ENCODE results near the gene PREB. TPM values are rescaled to one million over a fixed set of nuclear protein-coding genes. Genes with fewer than 3 reads are reported as not detected.

Gene PREB
- total and polyA plus RNA-seq, 2 of the 13 experiments (the other 11 are each of a cell fraction or from before 2014, with no cell fraction given) = 112 to 192 TPM

DNA sequence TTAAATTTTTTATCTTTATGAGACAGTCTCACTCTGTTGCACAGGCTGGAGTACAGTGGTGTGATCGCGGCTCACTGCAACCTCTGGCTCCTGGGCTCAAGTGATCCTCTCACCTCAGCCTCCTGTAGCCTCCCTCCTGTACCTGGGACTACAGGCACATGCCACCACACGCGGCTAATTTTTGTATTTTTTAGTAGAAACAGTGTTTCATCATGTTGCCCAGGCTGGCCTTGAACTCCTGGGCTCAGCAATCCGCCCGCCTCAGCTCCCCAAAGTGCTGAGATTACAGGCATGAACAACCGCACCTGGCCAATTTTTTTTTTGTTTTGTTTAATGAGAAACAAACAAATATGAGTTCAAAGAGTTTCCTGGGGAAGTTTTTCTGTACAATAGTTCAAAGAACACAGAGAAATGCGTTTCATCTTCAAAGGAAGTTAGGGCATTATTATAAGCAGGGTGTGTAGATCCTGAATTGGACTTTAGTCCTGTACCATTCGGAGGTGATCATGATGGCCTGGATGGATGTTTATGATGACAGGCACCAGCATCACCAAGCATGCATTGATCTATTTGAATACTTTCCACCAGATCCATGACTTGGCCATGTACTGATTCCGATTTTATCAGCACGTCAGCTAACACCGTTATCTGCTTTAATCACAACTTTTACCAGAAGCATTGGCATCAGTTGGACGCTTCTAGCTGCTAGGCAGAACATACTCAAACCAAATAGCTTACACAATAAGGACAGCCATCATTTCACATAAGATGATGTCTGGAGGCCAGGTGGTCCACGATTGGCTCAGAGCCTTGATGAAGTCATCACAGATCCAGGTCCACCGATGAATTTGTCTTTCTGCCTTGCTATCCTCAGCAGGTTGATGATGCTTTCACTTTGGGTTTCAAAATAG lies 43.3 kb upstream of the PREB start (continued):
- TF ChIP-seq, protein P1, sequence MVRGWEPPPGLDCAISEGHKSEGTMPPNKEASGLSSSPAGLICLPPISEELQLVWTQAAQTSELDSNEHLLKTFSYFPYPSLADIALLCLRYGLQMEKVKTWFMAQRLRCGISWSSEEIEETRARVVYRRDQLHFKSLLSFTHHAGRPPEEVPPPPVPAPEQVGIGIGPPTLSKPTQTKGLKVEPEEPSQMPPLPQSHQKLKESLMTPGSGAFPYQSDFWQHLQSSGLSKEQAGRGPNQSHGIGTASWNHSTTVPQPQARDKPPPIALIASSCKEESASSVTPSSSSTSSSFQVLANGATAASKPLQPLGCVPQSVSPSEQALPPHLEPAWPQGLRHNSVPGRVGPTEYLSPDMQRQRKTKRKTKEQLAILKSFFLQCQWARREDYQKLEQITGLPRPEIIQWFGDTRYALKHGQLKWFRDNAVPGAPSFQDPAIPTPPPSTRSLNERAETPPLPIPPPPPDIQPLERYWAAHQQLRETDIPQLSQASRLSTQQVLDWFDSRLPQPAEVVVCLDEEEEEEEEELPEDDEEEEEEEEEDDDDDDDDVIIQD (CRISPR knock-in tag; IDR thresholded peaks at IDR 0.05; ENCODE audit: low read depth) = peak; percentile 73
- TF ChIP-seq TBX3 (IDR thresholded peaks at IDR 0.05; ENCODE audit: borderline replicate concordance) = peak; percentile 98
- peak; percentile 59 for TF ChIP-seq SALL2 (CRISPR knock-in tag; IDR thresholded peaks at IDR 0.05)
- peak; percentile 81 for TF ChIP-seq KDM3A (CRISPR knock-in tag; IDR thresholded peaks at IDR 0.05; ENCODE audit: low read depth)
- peak; percentile 88 for TF ChIP-seq HOXA3 (CRISPR knock-in tag; IDR thresholded peaks at IDR 0.05)
- no peak for TF ChIP-seq ZNF660 (CRISPR knock-in tag; IDR thresholded peaks at IDR 0.05; ENCODE audit: borderline replicate concordance, low read depth)
- TF ChIP-seq NONO (IDR thresholded peaks at IDR 0.05) = no peak
- peak; percentile 93 for TF ChIP-seq NONO (CRISPR knock-in tag; conservative IDR thresholded peaks at IDR 0.05)
- peak; percentile 86 for TF ChIP-seq CEBPB (IDR thresholded peaks at IDR 0.05; ENCODE audit: borderline replicate concordance, low read depth, low read length)
- TF ChIP-seq ZNF446 (CRISPR knock-in tag; IDR thresholded peaks at IDR 0.05) = no peak
- TF ChIP-seq, protein P2, sequence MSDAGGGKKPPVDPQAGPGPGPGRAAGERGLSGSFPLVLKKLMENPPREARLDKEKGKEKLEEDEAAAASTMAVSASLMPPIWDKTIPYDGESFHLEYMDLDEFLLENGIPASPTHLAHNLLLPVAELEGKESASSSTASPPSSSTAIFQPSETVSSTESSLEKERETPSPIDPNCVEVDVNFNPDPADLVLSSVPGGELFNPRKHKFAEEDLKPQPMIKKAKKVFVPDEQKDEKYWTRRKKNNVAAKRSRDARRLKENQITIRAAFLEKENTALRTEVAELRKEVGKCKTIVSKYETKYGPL (CRISPR knock-in tag; IDR thresholded peaks at IDR 0.05) = no peak; the same call in 1 of the 2 replicates
- TF ChIP-seq FOXP1 (IDR thresholded peaks at IDR 0.05) = peak; percentile 97
- TF ChIP-seq FOXP1 (CRISPR knock-in tag; IDR thresholded peaks at IDR 0.05) = peak; percentile 100
- TF ChIP-seq, protein P3, sequence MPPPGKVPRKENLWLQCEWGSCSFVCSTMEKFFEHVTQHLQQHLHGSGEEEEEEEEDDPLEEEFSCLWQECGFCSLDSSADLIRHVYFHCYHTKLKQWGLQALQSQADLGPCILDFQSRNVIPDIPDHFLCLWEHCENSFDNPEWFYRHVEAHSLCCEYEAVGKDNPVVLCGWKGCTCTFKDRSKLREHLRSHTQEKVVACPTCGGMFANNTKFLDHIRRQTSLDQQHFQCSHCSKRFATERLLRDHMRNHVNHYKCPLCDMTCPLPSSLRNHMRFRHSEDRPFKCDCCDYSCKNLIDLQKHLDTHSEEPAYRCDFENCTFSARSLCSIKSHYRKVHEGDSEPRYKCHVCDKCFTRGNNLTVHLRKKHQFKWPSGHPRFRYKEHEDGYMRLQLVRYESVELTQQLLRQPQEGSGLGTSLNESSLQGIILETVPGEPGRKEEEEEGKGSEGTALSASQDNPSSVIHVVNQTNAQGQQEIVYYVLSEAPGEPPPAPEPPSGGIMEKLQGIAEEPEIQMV (CRISPR knock-in tag; IDR thresholded peaks at IDR 0.05; ENCODE audit: low read depth) = 0 out of 2 replicates have a peak, but pooled peaks have one; percentile 37
- TF ChIP-seq, protein P4, sequence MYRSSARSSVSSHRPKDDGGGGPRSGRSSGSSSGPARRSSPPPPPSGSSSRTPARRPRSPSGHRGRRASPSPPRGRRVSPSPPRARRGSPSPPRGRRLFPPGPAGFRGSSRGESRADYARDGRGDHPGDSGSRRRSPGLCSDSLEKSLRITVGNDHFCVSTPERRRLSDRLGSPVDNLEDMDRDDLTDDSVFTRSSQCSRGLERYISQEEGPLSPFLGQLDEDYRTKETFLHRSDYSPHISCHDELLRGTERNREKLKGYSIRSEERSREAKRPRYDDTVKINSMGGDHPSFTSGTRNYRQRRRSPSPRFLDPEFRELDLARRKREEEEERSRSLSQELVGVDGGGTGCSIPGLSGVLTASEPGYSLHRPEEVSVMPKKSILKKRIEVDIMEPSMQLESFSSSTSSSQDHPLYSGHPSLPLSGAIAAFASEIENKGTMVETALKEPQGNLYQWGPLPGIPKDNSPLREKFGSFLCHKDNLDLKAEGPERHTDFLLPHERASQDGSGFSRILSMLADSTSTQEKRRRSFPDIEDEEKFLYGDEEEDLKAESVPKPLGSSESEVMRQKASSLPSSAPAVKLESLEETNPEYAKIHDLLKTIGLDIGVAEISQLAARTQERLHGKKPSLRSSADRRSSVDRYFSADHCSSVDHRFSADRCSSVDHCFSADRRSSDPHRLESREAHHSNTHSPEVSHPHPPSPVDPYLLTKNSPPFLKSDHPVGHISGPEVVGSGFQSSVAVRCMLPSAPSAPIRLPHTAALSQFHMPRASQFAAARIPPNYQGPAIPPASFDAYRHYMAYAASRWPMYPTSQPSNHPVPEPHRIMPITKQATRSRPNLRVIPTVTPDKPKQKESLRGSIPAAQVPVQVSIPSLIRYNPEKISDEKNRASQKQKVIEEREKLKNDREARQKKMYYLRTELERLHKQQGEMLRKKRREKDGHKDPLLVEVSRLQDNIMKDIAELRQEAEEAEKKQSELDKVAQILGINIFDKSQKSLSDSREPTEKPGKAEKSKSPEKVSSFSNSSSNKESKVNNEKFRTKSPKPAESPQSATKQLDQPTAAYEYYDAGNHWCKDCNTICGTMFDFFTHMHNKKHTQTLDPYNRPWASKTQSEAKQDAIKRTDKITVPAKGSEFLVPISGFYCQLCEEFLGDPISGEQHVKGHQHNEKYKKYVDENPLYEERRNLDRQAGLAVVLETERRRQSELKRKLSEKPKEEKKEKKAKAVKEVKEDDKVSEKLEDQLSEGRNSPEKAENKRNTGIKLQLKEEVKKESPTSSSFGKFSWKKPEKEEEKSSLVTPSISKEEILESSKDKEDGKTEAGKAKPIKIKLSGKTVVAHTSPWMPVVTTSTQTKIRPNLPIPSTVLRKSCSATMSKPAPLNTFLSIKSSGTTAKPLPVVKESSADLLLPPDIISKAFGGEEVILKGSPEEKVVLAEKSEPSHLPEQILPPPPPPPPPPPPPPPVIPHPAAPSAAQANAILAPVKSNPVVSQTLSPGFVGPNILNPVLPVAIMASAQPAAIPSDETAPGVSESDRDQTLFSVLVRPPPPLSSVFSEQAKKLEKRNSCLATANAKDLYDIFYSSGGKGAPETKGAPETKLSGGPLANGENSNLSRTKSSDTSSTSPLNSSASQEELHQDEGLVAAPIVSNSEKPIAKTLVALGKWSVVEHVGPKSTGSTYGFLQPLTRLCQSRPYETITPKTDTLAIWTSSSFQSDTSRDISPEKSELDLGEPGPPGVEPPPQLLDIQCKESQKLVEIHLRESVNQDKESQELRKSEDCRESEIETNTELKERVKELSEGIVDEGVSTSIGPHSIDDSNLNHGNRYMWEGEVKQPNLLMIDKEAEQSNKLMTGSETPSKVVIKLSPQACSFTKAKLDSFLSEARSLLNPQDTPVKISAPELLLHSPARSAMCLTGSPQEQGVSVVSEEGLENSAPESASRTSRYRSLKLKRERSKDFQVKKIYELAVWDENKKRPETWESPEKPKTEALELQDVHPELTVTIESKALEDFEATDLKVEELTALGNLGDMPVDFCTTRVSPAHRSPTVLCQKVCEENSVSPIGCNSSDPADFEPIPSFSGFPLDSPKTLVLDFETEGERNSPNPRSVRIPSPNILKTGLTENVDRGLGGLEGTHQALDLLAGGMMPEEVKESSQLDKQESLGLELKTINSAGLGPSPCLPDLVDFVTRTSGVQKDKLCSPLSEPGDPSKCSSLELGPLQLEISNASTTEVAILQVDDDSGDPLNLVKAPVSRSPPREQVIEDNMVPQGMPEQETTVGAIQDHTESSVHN (CRISPR knock-in tag; IDR thresholded peaks at IDR 0.05) = no peak
- TF ChIP-seq U2AF1 (optimal IDR thresholded peaks at IDR 0.05; ENCODE audit: low read depth, low read length) = no peak
- peak; percentile 76 for TF ChIP-seq SKI (IDR thresholded peaks at IDR 0.05; ENCODE audit: partially characterized antibody)

Data from HepG2 (cell line).